A673 (cell line): ENCODE measurements around the gene FXYD2.

Experiments used
- EZH2 ChIP-seq: fragments of 200-600 bp; sonication (generic); IDR thresholded peaks from 2 replicates; pipeline ENCODE4 v1.6.1; 2017; ENCODE audit warnings: borderline replicate concordance, low read depth, mild to moderate bottlenecking, mixed read lengths, antibody characterized with exemption, low read length; ENCODE audit not compliant: poor library complexity, severe bottlenecking
- TF ChIP-seq, protein P1 (sequence below): fragments of 300-800, 200-600 bp; sonication (generic); conservative IDR thresholded peaks from 2 replicates; pipeline ENCODE4 v1.5.1; 2017; ENCODE audit warnings: low read depth, mild to moderate bottlenecking, antibody characterized with exemption, low read length, moderate library complexity, mixed read lengths

DNA sequence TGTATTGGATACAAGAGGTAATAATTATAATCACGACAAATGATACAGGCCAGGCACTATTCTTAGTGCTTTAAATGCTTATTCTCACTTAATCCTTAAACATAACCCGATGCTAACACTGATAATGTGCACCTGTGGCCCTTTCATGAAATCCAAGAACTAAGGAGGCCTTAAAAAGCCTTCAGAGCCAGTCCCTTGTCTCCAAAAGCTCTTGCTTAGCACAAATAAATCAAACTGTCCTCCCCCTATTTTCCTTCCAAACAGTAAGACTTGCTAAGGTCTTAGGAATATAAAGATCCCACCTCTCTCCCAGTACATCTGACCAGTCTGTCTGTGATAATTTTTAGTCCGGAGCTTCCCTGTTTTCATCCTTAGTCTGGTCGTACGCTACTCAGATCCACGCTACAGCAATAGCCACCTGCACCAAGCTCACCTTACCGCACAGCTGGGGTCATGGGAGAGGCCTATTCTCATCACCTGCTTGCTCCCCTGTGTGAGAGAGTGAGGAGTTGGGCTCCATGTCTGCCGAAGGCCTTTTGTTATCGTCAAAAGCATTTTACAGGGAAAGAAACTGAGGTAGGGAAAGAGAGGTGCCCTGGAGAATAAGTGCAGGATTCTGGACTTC lies 35.1 kb upstream of the FXYD2 start:
- no peak for TF ChIP-seq EZH2
- TF ChIP-seq, protein P1, sequence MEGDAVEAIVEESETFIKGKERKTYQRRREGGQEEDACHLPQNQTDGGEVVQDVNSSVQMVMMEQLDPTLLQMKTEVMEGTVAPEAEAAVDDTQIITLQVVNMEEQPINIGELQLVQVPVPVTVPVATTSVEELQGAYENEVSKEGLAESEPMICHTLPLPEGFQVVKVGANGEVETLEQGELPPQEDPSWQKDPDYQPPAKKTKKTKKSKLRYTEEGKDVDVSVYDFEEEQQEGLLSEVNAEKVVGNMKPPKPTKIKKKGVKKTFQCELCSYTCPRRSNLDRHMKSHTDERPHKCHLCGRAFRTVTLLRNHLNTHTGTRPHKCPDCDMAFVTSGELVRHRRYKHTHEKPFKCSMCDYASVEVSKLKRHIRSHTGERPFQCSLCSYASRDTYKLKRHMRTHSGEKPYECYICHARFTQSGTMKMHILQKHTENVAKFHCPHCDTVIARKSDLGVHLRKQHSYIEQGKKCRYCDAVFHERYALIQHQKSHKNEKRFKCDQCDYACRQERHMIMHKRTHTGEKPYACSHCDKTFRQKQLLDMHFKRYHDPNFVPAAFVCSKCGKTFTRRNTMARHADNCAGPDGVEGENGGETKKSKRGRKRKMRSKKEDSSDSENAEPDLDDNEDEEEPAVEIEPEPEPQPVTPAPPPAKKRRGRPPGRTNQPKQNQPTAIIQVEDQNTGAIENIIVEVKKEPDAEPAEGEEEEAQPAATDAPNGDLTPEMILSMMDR: no peak
